B cell (primary cell): ENCODE measurements around the gene CYP27C1. TPM values are rescaled to one million over a fixed set of nuclear protein-coding genes. Genes with fewer than 3 reads are reported as not detected.

Experiments
- ATAC-seq: fragments of 200-7000 bp; cut with Tn5 transposase; one replicate; pipeline ENCODE4 v1.10.0; 2021; ENCODE audit warnings: low read depth, mild to moderate bottlenecking, moderate number of reproducible peaks, moderate library complexity
- CTCF ChIA-PET: fragments of 350-600 bp; sonication (Branson Sonifier 250); formaldehyde crosslinking; loops from one replicate; lab custom pipeline; 2021; ENCODE audit warnings: antibody characterized with exemption, inconsistent platforms; lab: Charles Lee
- POLR2A ChIA-PET: fragments of 350-600 bp; sonication (Branson Sonifier 250); formaldehyde crosslinking; loops from one replicate; lab custom pipeline; 2021; ENCODE audit warnings: antibody characterized with exemption; lab: Charles Lee
- DNase-seq: peaks from one replicate; pipeline ENCODE4 v3.0.0; 2013
- H2AFZ ChIP-seq: 2 replicates; pipeline ENCODE4 v1.6.1; 2012; ENCODE audit warnings: mild to moderate bottlenecking, low read depth, low read length; ENCODE audit not compliant: insufficient read depth, poor library complexity, severe bottlenecking
- H3K27ac ChIP-seq, 2 donors: 1 replicate in 1 of 2; 2 replicates in 1 of 2; pipeline ENCODE4 v1.5.1; 2012 to 2013; ENCODE audit warnings: low read length in 2 of 2, mild to moderate bottlenecking in 2 of 2, moderate library complexity in 1 of 2
- H3K27me3 ChIP-seq, 4 experiments: fragments of 200-600 bp in 1 of 4; sonication (generic) in 1 of 4; replicated peaks in 1 of 4; 1 replicate in 2 of 4; 2 replicates in 2 of 4; pipeline versions ENCODE4 v1.6.1 to v1.7.0; 2013 to 2016; ENCODE audit warnings: low read length in 3 of 4, mild to moderate bottlenecking in 2 of 4, mixed read lengths in 1 of 4, moderate library complexity in 1 of 4; ENCODE audit not compliant: insufficient read depth in 4 of 4, control insufficient read depth in 3 of 4; ENCODE audit errors: control extremely low read depth in 1 of 4
- H3K36me3 ChIP-seq, 2 experiments: replicated peaks in 1 of 2; 1 replicate in 1 of 2; 2 replicates in 1 of 2; pipeline versions ENCODE4 v1.6.1 to v1.7.1; 2013; ENCODE audit warnings: low read length in 1 of 2; ENCODE audit not compliant: insufficient read depth in 2 of 2, control insufficient read depth in 1 of 2; ENCODE audit errors: control extremely low read depth in 1 of 2, extremely low read depth in 1 of 2
- H3K4me1 ChIP-seq, 2 donors: fragments of 200-600 bp in 1 of 2; sonication (generic) in 1 of 2; 1 replicate in 1 of 2; 2 replicates in 1 of 2; pipeline versions ENCODE4 v1.5.1 to v1.6.1; 2013 to 2017; ENCODE audit warnings: low read length in 2 of 2; ENCODE audit not compliant: control insufficient read depth in 2 of 2, insufficient read depth in 2 of 2
- H3K4me2 ChIP-seq: replicated peaks from 2 replicates; pipeline ENCODE3; 2012; ENCODE audit warnings: mild to moderate bottlenecking, low read depth, low read length; ENCODE audit not compliant: poor library complexity, severe bottlenecking
- H3K4me3 ChIP-seq, 5 experiments: fragments of 200-600 bp in 1 of 5; sonication (generic) in 1 of 5; 1 replicate in 3 of 5; 2 replicates in 2 of 5; pipeline versions ENCODE4 v1.5.1 to v1.7.0; 2011 to 2016; ENCODE audit warnings: low read length in 4 of 5, mild to moderate bottlenecking in 4 of 5, low read depth in 2 of 5, control low read depth in 1 of 5, moderate library complexity in 1 of 5; ENCODE audit not compliant: insufficient read depth in 1 of 5; ENCODE audit errors: control extremely low read depth in 1 of 5, extremely low read depth in 1 of 5
- H3K79me2 ChIP-seq: fragments of 200-600 bp; sonication (generic); one replicate; pipeline ENCODE4 v1.6.0; 2016; ENCODE audit warnings: low read length; ENCODE audit not compliant: control insufficient read depth, insufficient read depth
- H3K9ac ChIP-seq: fragments of 200-600 bp; sonication (generic); 2 replicates; pipeline ENCODE4 v1.6.1; 2017; ENCODE audit warnings: mild to moderate bottlenecking, low read length, moderate library complexity
- H3K9me3 ChIP-seq, 3 donors: one replicate each; pipeline versions ENCODE4 v1.6.1 to v1.7.1; 2013; ENCODE audit warnings: low read length in 2 of 3; ENCODE audit not compliant: control insufficient read depth in 2 of 3, insufficient read depth in 1 of 3; ENCODE audit errors: control extremely low read depth in 1 of 3
- H4K20me1 ChIP-seq: 2 replicates; pipeline ENCODE4 v1.6.0; 2012; ENCODE audit warnings: mild to moderate bottlenecking, low read length; ENCODE audit not compliant: insufficient read depth, control insufficient read depth, poor library complexity, severe bottlenecking
- H3K27ac Mint-ChIP-seq: one replicate; pipeline ENCODE4 v1.8.0; 2021; ENCODE audit warnings: mixed read lengths
- H3K27me3 Mint-ChIP-seq: one replicate; pipeline ENCODE4 v1.8.0; 2021; ENCODE audit warnings: mixed read lengths
- H3K4me1 Mint-ChIP-seq: one replicate; pipeline ENCODE4 v1.8.0; 2021; ENCODE audit warnings: mixed read lengths
- H3K4me3 Mint-ChIP-seq: one replicate; pipeline ENCODE4 v1.8.0; 2021; ENCODE audit warnings: mixed read lengths
- H3K9me3 Mint-ChIP-seq: one replicate; pipeline ENCODE4 v1.8.0; 2022; ENCODE audit warnings: mixed read lengths; ENCODE audit not compliant: insufficient read depth
- CTCF ChIP-seq: fragments of 200-600 bp; IDR thresholded peaks from one replicate; pipeline ENCODE4 v1.8.0; 2022; ENCODE audit warnings: antibody characterized with exemption, mild to moderate bottlenecking
- EZH2 ChIP-seq: IDR thresholded peaks from 2 replicates; pipeline ENCODE4 v1.6.1; 2012; ENCODE audit warnings: borderline replicate concordance, low read depth, mild to moderate bottlenecking, moderate library complexity, low read length; ENCODE audit not compliant: insufficient read depth, poor library complexity, severe bottlenecking
- WGBS: methylation state at CpG from one replicate; pipeline ENCODE4 v1.1.5; 2013; ENCODE audit warnings: missing lambda C conversion rate; ENCODE audit not compliant: insufficient coverage; 5-methylcytosine and 5-hydroxymethylcytosine counted together
- intact Hi-C: fragments of 100-400 bp; cut with micrococcal nuclease; formaldehyde crosslinking; loops from one replicate; pipeline ENCODE4 v1.10.0; 2022
- polyA plus RNA-seq: library from polyadenylated mRNA; depleted of rRNA; stranded (reverse); fragments of >200 nt; gene quantifications from 2 replicates; pipeline ENCODE4 v1.2.3, GENCODE V29; 2012
- total RNA-seq, 2 donors: library from RNA; stranded (reverse); fragments of 120-200 nt in 1 of 2; gene quantifications; 1 replicate in 1 of 2; 2 replicates in 1 of 2; pipeline versions ENCODE4 v1.2.3 to v1.2.4, GENCODE V29; 2013 to 2022

The CYP27C1 gene
- total and polyA plus RNA-seq, 2 donors (not counting 1 experiment from before 2014, with no cell fraction given): not detected

GRCh38 chr2:127142663-127143630 lies 77.2 kb downstream of the CYP27C1 start:
- TF ChIP-seq EZH2: no peak
- TF ChIP-seq CTCF: no peak
- Histone ChIP-seq H3K36me3 (no peaks in the 10 kb centered on the region), H3K4me2 (no peak overlapping the region), H3K27me3 (no peaks in the 10 kb centered on the region), H3K9ac (no peak overlapping the region), H3K27ac (no peak overlapping the region), H4K20me1 (no peaks in the 10 kb centered on the region), H3K4me1 (peaks cover 0 to 6% of the 10 kb centered on the region in 2 donors), H3K4me3 (no peak overlapping the region), H3K79me2 (no peaks in the 10 kb centered on the region), H3K9me3 (peaks cover 0 to 6% (median 0%) of the 10 kb centered on the region in 3 donors), H2AFZ (no peak overlapping the region)
- ChIA-PET CTCF (no interaction called here), POLR2A (no interaction called here)
- H3K4me1 Mint-ChIP-seq: peaks cover 9% of the 10 kb centered on the region
- intact Hi-C loops: no loop called here
- H3K4me3 Mint-ChIP-seq: no peak overlapping the region
- no peak overlapping the region for H3K27ac Mint-ChIP-seq
- WGBS: 83% methylated on average over 1 of the region's 4 CpGs
- H3K9me3 Mint-ChIP-seq: no peaks in the 10 kb centered on the region
- H3K27me3 Mint-ChIP-seq: peaks cover 3% of the 10 kb centered on the region
- no peak for ATAC-seq
- no peak for DNase-seq

- Mint-ChIP-seq H3K27ac (no peak overlapping the region), H3K9me3 (no peaks in the 10 kb centered on the region), H3K27me3 (peaks cover 3% of the 10 kb centered on the region), H3K4me3 (no peak overlapping the region), H3K4me1 (peaks cover 9% of the 10 kb centered on the region)
- ChIA-PET CTCF (interaction anchor here (1.2 to 1.7 kb wide), 2 partner anchors 73 to 89 kb away, joined by 3 to 4 read pairs; no protein-coding TSS in a partner anchor), POLR2A (no interaction called here)
- peaks cover 0 to 10% of the 10 kb centered on the region in 2 donors for H3K4me1 ChIP-seq
- no peaks in the 10 kb centered on the region for H3K9me3 ChIP-seq
- TF ChIP-seq EZH2: no peak
- TF ChIP-seq CTCF: no peak
- intact Hi-C loops: no loop called here
- 78% methylated on average over 13 of the region's 13 CpGs for WGBS
- no peak overlapping the region for H3K9ac ChIP-seq
- H3K36me3 ChIP-seq: no peaks in the 10 kb centered on the region
- no peak overlapping the region for H3K4me2 ChIP-seq
- H3K27ac ChIP-seq: no peak overlapping the region
- H3K4me3 ChIP-seq: no peak overlapping the region
- H3K79me2 ChIP-seq: no peaks in the 10 kb centered on the region
- no peak for ATAC-seq
- H4K20me1 ChIP-seq: no peaks in the 10 kb centered on the region
- no peak overlapping the region for H2AFZ ChIP-seq
- DNase-seq: no peak
- peaks cover 0 to 3% (median 0%) of the 10 kb centered on the region in 4 experiments for H3K27me3 ChIP-seq
Observed at GRCh38 chr2:127140538-127140937, 79.6 kb downstream of the CYP27C1 start.
